ENCODE measurements around the gene OPCML.

OPCML gene

GRCh38 chr11:132852361-132852760, 679.9 kb downstream of the OPCML start:
- FAIRE-seq: no peak
- no peak for DNase-seq (ENCODE audit: extremely low spot score, insufficient read length, low read depth)

- no peak for FAIRE-seq
These were observed 681.1 kb downstream of the OPCML start for GRCh38 chr11:132851247-132851646.

GRCh38 chr11:132850266-132850665, 682.0 kb downstream of the OPCML start:
- DNase-seq (ENCODE audit: extremely low spot score, insufficient read length, low read depth) (no peak), FAIRE-seq (no peak)

More at GRCh38 chr11:132851247-132851646, 681.1 kb downstream of the OPCML start:
- no peak for DNase-seq (ENCODE audit: extremely low spot score, insufficient read length, low read depth)

- FAIRE-seq: no peak
- DNase-seq (ENCODE audit: extremely low spot score, insufficient read length, low read depth): no peak
These were observed 684.0 kb downstream of the OPCML start for GRCh38 chr11:132848336-132848735.

- DNase-seq (ENCODE audit: extremely low spot score, insufficient read length, low read depth) (no peak), FAIRE-seq (no peak)
These were observed 686.2 kb downstream of the OPCML start for GRCh38 chr11:132846075-132846474.

GRCh38 chr11:132844956-132845696, 687.2 kb downstream of the OPCML start:
- no peak for DNase-seq (ENCODE audit: extremely low spot score, insufficient read length, low read depth)
- FAIRE-seq: no peak

GRCh38 chr11:132840660-132841059, 691.6 kb downstream of the OPCML start:
- DNase-seq (ENCODE audit: extremely low spot score, insufficient read length, low read depth) (no peak), FAIRE-seq (no peak)

- DNase-seq (ENCODE audit: extremely low spot score, insufficient read length, low read depth) (no peak), FAIRE-seq (no peak)
These were observed 692.1 kb downstream of the OPCML start for GRCh38 chr11:132840191-132840590.

GRCh38 chr11:132839236-132839945, 692.9 kb downstream of the OPCML start:
- no peak for FAIRE-seq
- DNase-seq (ENCODE audit: extremely low spot score, insufficient read length, low read depth): no peak

GRCh38 chr11:132838627-132839026, 693.7 kb downstream of the OPCML start:
- FAIRE-seq (no peak), DNase-seq (ENCODE audit: extremely low spot score, insufficient read length, low read depth) (no peak)

- DNase-seq (ENCODE audit: extremely low spot score, insufficient read length, low read depth): no peak
- FAIRE-seq: no peak
These were observed 701.0 kb downstream of the OPCML start for GRCh38 chr11:132831272-132831671.

- DNase-seq (ENCODE audit: extremely low spot score, insufficient read length, low read depth) (no peak), FAIRE-seq (no peak)
These were observed 707.7 kb downstream of the OPCML start for GRCh38 chr11:132824642-132825041.

GRCh38 chr11:132822276-132822675, 710.0 kb downstream of the OPCML start:
- no peak for DNase-seq (ENCODE audit: extremely low spot score, insufficient read length, low read depth)
- FAIRE-seq: no peak

- FAIRE-seq (no peak), DNase-seq (ENCODE audit: extremely low spot score, insufficient read length, low read depth) (no peak)
These were observed 710.8 kb downstream of the OPCML start for GRCh38 chr11:132821499-132821898.

GRCh38 chr11:132821014-132821413, 711.3 kb downstream of the OPCML start:
- FAIRE-seq (no peak), DNase-seq (ENCODE audit: extremely low spot score, insufficient read length, low read depth) (no peak)

GRCh38 chr11:132818951-132819350, 713.4 kb downstream of the OPCML start:
- FAIRE-seq: no peak
- DNase-seq (ENCODE audit: extremely low spot score, insufficient read length, low read depth): no peak

- DNase-seq (ENCODE audit: extremely low spot score, insufficient read length, low read depth) (no peak), FAIRE-seq (no peak)
These were observed 714.9 kb downstream of the OPCML start for GRCh38 chr11:132817387-132817786.

GRCh38 chr11:132814410-132814809, 717.9 kb downstream of the OPCML start:
- FAIRE-seq: no peak
- no peak for DNase-seq (ENCODE audit: extremely low spot score, insufficient read length, low read depth)

GRCh38 chr11:132811649-132812048, 720.7 kb downstream of the OPCML start:
- FAIRE-seq (no peak), DNase-seq (ENCODE audit: extremely low spot score, insufficient read length, low read depth) (no peak)

GRCh38 chr11:132809070-132809469, 723.2 kb downstream of the OPCML start:
- DNase-seq (ENCODE audit: extremely low spot score, insufficient read length, low read depth): no peak
- no peak for FAIRE-seq

GRCh38 chr11:132804258-132804657, 728.0 kb downstream of the OPCML start:
- DNase-seq (ENCODE audit: extremely low spot score, insufficient read length, low read depth): no peak
- no peak for FAIRE-seq

GRCh38 chr11:132803436-132803835, 728.9 kb downstream of the OPCML start:
- FAIRE-seq: no peak
- DNase-seq (ENCODE audit: extremely low spot score, insufficient read length, low read depth): no peak
